Prostate gland (tissue), 2 donors: ENCODE data around the gene SNRPD2. TPM values are rescaled to one million over a fixed set of nuclear protein-coding genes. Genes with fewer than 3 reads are reported as not detected.

ENCODE experiments used
- DNase-seq: peaks from one replicate; pipeline ENCODE4 v3.0.0-alpha.2; 2019; ENCODE audit warnings: low spot score
- H3K27ac ChIP-seq, 2 donors: fragments of 200-600 bp; sonication (generic); 2 replicates each; pipeline ENCODE4 v1.5.1; 2017 to 2019
- H3K27me3 ChIP-seq: fragments of 200-600 bp; sonication (generic); replicated peaks from 2 replicates; pipeline ENCODE4 v1.5.1; 2019; ENCODE audit not compliant: insufficient read depth
- H3K36me3 ChIP-seq, 2 donors: fragments of 200-600 bp; sonication (generic); 1 replicate in 1 of 2; 2 replicates in 1 of 2; pipeline versions ENCODE4 v1.5.1 to v1.8.1; 2017 to 2019
- H3K4me1 ChIP-seq: fragments of 200-600 bp; sonication (generic); replicated peaks from 2 replicates; pipeline ENCODE4 v1.5.1; 2019
- H3K4me3 ChIP-seq, 2 donors: fragments of 200-600 bp; sonication (generic); 2 replicates each; pipeline ENCODE4 v1.5.1; 2017 to 2019
- H3K9me3 ChIP-seq: fragments of 200-600 bp; sonication (generic); 2 replicates; pipeline ENCODE4 v1.5.1; 2017
- POLR2A ChIP-seq: fragments of 450-650 bp; IDR thresholded peaks from one replicate; pipeline ENCODE4 v1.6.1; 2016; ENCODE audit warnings: antibody characterized with exemption, mild to moderate bottlenecking
- POLR2AphosphoS5 ChIP-seq: sonication (generic); formaldehyde crosslinking; IDR thresholded peaks from one replicate; pipeline ENCODE4 v1.6.1; 2017; ENCODE audit warnings: antibody characterized with exemption
- WGBS: methylation state at CpG from one replicate; pipeline ENCODE4 v1.1.5; 2018; 5-methylcytosine and 5-hydroxymethylcytosine counted together
- intact Hi-C: fragments of 100-400 bp; cut with DNase I; formaldehyde crosslinking; loops from one replicate; pipeline ENCODE4 v1.14.2; 2022
- total RNA-seq, 2 donors: library from RNA; depleted of rRNA; stranded (reverse); fragments of >200 nt; gene quantifications; one replicate each; pipeline ENCODE4 v1.1.0, GENCODE V29; 2016
- TF ChIP-seq, protein P1 (sequence below), 4 experiments: fragments of 200-600 bp in 2 of 4; fragments of 450-650 bp in 2 of 4; sonication (generic) in 2 of 4; IDR thresholded peaks; 1 replicate in 3 of 4; 2 replicates in 1 of 4; pipeline ENCODE4 v1.5.1; 2016 to 2019; ENCODE audit warnings: antibody characterized with exemption in 4 of 4, mild to moderate bottlenecking in 2 of 4, moderate library complexity in 2 of 4

Gene SNRPD2
- total RNA-seq, 2 donors from 2014 or later, result 132 to 240 TPM

DNA sequence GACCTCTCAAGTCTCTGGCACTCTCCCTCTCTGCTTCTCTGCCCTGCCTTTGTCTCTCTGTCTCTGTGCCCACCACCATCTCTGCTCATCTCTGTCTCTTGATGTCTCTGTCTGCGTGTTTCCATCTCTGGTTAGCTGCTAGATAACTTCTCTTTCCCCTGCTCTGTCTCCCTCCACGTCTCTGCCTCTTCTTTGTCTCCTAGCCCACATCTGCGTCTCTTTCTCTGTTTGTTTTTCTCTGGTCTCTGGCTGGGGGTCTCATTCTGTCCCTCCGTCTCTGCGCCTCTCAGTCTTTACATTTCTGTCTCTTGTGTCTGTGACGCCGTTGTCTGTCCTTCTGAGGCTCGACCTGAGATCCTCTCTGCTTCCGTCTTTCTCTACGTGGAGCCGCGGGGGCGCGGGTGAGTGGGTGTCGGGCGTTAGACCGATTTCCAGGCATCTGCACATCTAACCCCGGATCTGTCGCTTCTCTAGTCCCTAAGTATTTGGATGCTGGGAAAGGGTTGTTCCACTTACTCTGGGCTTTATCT, 23.3 kb downstream of the SNRPD2 start:
- Histone ChIP-seq H3K27me3 (no peaks in the 10 kb centered on the region), H3K36me3 (no peaks in the 10 kb centered on the region), H3K9me3 (no peaks in the 10 kb centered on the region), H3K27ac (peak overlapping the region in 1 of 2 donors; percentile 52), H3K4me3 (peak overlapping the region; percentile 21 to 25), H3K4me1 (no peaks in the 10 kb centered on the region)
- TF ChIP-seq POLR2A, result no peak
- TF ChIP-seq, protein P1, sequence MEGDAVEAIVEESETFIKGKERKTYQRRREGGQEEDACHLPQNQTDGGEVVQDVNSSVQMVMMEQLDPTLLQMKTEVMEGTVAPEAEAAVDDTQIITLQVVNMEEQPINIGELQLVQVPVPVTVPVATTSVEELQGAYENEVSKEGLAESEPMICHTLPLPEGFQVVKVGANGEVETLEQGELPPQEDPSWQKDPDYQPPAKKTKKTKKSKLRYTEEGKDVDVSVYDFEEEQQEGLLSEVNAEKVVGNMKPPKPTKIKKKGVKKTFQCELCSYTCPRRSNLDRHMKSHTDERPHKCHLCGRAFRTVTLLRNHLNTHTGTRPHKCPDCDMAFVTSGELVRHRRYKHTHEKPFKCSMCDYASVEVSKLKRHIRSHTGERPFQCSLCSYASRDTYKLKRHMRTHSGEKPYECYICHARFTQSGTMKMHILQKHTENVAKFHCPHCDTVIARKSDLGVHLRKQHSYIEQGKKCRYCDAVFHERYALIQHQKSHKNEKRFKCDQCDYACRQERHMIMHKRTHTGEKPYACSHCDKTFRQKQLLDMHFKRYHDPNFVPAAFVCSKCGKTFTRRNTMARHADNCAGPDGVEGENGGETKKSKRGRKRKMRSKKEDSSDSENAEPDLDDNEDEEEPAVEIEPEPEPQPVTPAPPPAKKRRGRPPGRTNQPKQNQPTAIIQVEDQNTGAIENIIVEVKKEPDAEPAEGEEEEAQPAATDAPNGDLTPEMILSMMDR (IDR thresholded peaks at IDR 0.05), result no peak
- TF ChIP-seq POLR2AphosphoS5, result no peak
- no peak for DNase-seq
- intact Hi-C loops, result no loop called here
- 3% methylated on average over 19 of the region's 19 CpGs for WGBS

DNA sequence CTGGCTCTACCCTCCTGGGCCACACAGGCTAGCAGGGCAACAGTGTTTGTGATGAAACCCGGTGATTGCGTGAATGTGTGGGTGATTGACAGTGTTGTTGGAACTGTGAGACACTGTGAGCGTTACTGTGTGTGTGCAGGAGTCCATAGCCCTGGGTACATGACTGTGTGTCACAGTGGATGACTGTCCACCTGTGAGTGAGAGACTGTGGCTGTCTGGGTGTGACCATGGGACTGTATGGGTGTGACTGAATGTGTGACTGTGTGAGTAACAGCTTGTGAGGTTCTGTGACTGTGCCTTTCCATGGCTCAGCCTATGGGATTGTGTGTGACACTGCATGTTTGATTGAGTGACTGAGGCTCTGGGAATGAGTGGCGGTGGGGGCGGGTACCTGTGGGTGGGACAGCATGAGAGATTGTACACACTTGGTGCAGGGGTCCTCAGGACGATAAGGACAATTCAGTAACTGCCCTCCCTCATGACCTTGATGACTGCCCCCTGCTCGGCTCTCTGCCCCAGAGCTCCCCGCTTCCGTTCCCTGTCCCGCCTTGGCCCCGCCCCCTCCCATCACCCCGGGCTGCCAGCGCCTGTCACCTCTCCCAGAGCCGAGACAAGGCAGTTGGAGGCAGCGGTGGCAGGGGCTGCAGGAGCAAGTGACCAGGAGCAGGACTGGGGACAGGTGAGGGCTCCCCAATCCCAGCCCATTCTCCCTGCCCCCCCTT, 24.0 kb downstream of the SNRPD2 start, which contains the start of gene GIPR:
Gene GIPR, plus strand, starts transcription at position 602 of the 722 bp plus-strand sequence. CDS start 1,300 bp downstream, outside the sequence.
- no peaks in the 10 kb centered on the region for H3K9me3 ChIP-seq
- no peaks in the 10 kb centered on the region for H3K4me1 ChIP-seq
- no peaks in the 10 kb centered on the region for H3K36me3 ChIP-seq
- peak within 1 kb of the TSS in 1 of 2 donors; percentile 52 for H3K27ac ChIP-seq
- TF ChIP-seq POLR2A (peak; percentile 51), POLR2AphosphoS5 (no peak)
- TF ChIP-seq, protein P1 (IDR thresholded peaks at IDR 0.05), result no peak
- H3K4me3 ChIP-seq, result peak within 1 kb of the TSS; percentile 21 to 25
- DNase-seq, result no peak
- WGBS, result 12% methylated on average over 15 of the region's 15 CpGs
- intact Hi-C loops, result no loop called here
- no peaks in the 10 kb centered on the region for H3K27me3 ChIP-seq

- 71% methylated on average over 7 of the region's 7 CpGs for WGBS
- Histone ChIP-seq H3K9me3 (no peaks in the 10 kb centered on the region), H3K4me3 (no peak overlapping the region), H3K27me3 (no peaks in the 10 kb centered on the region), H3K4me1 (no peaks in the 10 kb centered on the region), H3K36me3 (no peaks in the 10 kb centered on the region), H3K27ac (no peak overlapping the region)
- intact Hi-C loops, result no loop called here
- no peak for TF ChIP-seq POLR2AphosphoS5
- TF ChIP-seq POLR2A, result no peak
- TF ChIP-seq, protein P1 (IDR thresholded peaks at IDR 0.05), result no peak
- no peak for DNase-seq
Measured at GRCh38 chr19:45664575-45664974, 27.2 kb downstream of the SNRPD2 start.

DNA sequence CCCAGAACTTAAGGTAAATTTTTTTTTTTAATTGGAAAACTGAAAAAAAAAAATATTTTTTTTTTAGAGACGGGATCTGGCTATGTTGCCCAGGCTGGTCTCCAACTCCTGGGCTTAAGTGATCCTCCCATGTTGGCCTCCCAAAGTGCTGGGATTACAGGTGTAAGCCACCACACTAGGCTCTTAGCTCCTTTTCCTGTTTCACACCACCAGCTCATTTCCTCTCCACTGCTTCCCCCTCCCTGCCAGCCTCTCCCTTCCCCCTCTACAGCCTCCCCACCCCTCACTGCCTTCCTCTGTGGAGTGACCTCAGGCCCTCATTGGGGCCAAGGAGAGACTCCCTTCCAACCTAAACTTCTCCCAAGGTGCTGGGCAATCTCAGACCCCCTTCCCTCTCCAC, 28.0 kb downstream of the SNRPD2 start:
- intact Hi-C loops, result no loop called here
- no peak overlapping the region for H3K4me3 ChIP-seq
- DNase-seq, result no peak
- H3K27me3 ChIP-seq, result no peaks in the 10 kb centered on the region
- H3K9me3 ChIP-seq, result no peaks in the 10 kb centered on the region
- 90% methylated on average over 1 of the region's 1 CpG for WGBS
- no peaks in the 10 kb centered on the region for H3K36me3 ChIP-seq
- H3K27ac ChIP-seq, result no peak overlapping the region
- H3K4me1 ChIP-seq, result no peaks in the 10 kb centered on the region
- TF ChIP-seq, protein P1 (IDR thresholded peaks at IDR 0.05), result no peak
- TF ChIP-seq POLR2AphosphoS5, result no peak
- TF ChIP-seq POLR2A, result no peak

- intact Hi-C loops, result no loop called here
- TF ChIP-seq, protein P1 (IDR thresholded peaks at IDR 0.05), result no peak
- TF ChIP-seq POLR2AphosphoS5 (no peak), POLR2A (no peak)
- no peak for DNase-seq
- Histone ChIP-seq H3K27ac (no peak overlapping the region), H3K4me1 (no peaks in the 10 kb centered on the region), H3K9me3 (no peaks in the 10 kb centered on the region), H3K4me3 (no peak overlapping the region), H3K27me3 (no peaks in the 10 kb centered on the region), H3K36me3 (no peaks in the 10 kb centered on the region)
- WGBS, result 22% methylated on average over 8 of the region's 8 CpGs
Measured at GRCh38 chr19:45660636-45661035, 31.1 kb downstream of the SNRPD2 start.
